Ascending aorta (tissue), 2 donors: ENCODE results near the gene RFT1. TPM values are rescaled to one million over a fixed set of nuclear protein-coding genes. Genes with fewer than 3 reads are reported as not detected.

Experiments used
- DNase-seq, 2 donors: peaks; one replicate each; pipeline ENCODE4 v3.0.0-alpha.2; 2019; ENCODE audit warnings: low spot score in 2 of 2
- H3K27ac ChIP-seq, 2 donors: fragments of 200-600 bp; sonication (generic); one replicate each; pipeline ENCODE4 v1.5.1; 2016 to 2017; ENCODE audit warnings: mild to moderate bottlenecking in 1 of 2
- H3K27me3 ChIP-seq: fragments of 200-600 bp; sonication (generic); one replicate; pipeline ENCODE4 v1.5.1; 2017
- H3K36me3 ChIP-seq, 2 donors: fragments of 200-600 bp; sonication (generic); one replicate each; pipeline ENCODE4 v1.5.1; 2016
- H3K4me1 ChIP-seq, 2 donors: fragments of 200-600 bp; sonication (generic); one replicate each; pipeline ENCODE4 v1.5.1; 2016 to 2017; ENCODE audit warnings: mild to moderate bottlenecking in 1 of 2
- H3K4me3 ChIP-seq, 2 donors: fragments of 200-600 bp; sonication (generic); one replicate each; pipeline ENCODE4 v1.5.1; 2016 to 2017; ENCODE audit warnings: mild to moderate bottlenecking in 1 of 2
- H3K9me3 ChIP-seq, 2 donors: fragments of 200-600 bp; sonication (generic); one replicate each; pipeline ENCODE4 v1.5.1; 2016
- intact Hi-C: fragments of 100-400 bp; cut with DNase I; formaldehyde crosslinking; loops from one replicate; pipeline ENCODE4 v1.15.1; 2023
- total RNA-seq: library from RNA; depleted of rRNA; stranded (reverse); fragments of >200 nt; gene quantifications from one replicate; pipeline ENCODE4 v1.1.0, GENCODE V29; 2016
- TF ChIP-seq, protein P1 (sequence below), 3 experiments: fragments of 200-600 bp in 2 of 3; fragments of 450-650 bp in 1 of 3; sonication (generic) in 2 of 3; IDR thresholded peaks; one replicate each; pipeline ENCODE4 v1.5.1; 2016 to 2019; ENCODE audit warnings: antibody characterized with exemption in 3 of 3, mild to moderate bottlenecking in 1 of 3, moderate library complexity in 1 of 3

RFT1 gene
- total RNA-seq, 1 donor from 2014 or later = 12.1 TPM

GRCh38 chr3:53078656-53079055 lies 51.6 kb downstream of the RFT1 start:
- DNase-seq = no peak
- H3K4me1 ChIP-seq = no peaks in the 10 kb centered on the region
- no peaks in the 10 kb centered on the region for H3K27me3 ChIP-seq
- H3K36me3 ChIP-seq = no peaks in the 10 kb centered on the region
- no peak overlapping the region for H3K27ac ChIP-seq
- TF ChIP-seq, protein P1, sequence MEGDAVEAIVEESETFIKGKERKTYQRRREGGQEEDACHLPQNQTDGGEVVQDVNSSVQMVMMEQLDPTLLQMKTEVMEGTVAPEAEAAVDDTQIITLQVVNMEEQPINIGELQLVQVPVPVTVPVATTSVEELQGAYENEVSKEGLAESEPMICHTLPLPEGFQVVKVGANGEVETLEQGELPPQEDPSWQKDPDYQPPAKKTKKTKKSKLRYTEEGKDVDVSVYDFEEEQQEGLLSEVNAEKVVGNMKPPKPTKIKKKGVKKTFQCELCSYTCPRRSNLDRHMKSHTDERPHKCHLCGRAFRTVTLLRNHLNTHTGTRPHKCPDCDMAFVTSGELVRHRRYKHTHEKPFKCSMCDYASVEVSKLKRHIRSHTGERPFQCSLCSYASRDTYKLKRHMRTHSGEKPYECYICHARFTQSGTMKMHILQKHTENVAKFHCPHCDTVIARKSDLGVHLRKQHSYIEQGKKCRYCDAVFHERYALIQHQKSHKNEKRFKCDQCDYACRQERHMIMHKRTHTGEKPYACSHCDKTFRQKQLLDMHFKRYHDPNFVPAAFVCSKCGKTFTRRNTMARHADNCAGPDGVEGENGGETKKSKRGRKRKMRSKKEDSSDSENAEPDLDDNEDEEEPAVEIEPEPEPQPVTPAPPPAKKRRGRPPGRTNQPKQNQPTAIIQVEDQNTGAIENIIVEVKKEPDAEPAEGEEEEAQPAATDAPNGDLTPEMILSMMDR (IDR thresholded peaks at IDR 0.05) = no peak
- no peaks in the 10 kb centered on the region for H3K9me3 ChIP-seq
- intact Hi-C loops = no loop called here
- H3K4me3 ChIP-seq = no peak overlapping the region

GRCh38 chr3:53077476-53078220 lies 52.6 kb downstream of the RFT1 start:
- Histone ChIP-seq H3K4me3 (no peak overlapping the region), H3K36me3 (no peaks in the 10 kb centered on the region), H3K9me3 (no peaks in the 10 kb centered on the region), H3K27ac (no peak overlapping the region), H3K27me3 (no peaks in the 10 kb centered on the region), H3K4me1 (no peaks in the 10 kb centered on the region)
- DNase-seq = no peak
- intact Hi-C loops = no loop called here
- TF ChIP-seq, protein P1 (IDR thresholded peaks at IDR 0.05) = no peak

DNA sequence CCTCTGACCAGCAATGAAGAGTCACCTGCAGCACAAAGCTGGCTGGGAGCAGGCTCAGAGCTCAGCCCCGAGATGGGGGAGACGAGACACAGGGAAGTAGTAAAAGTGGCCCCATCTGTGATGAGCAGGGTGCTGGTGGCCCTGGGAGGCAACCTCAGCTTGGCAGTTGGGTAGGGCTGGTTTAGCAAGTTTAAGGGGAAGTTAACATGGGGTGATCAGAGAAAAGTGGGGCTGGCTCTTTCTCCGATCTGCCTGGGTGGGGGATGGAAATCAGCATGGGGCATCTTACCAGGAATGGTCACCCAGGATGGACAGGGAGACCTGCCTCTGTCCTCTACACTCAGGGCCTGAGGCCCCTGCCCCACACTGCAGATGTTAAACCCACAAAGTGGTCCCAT lies 54.5 kb downstream of the RFT1 start:
- no peak overlapping the region for H3K27ac ChIP-seq
- no peaks in the 10 kb centered on the region for H3K9me3 ChIP-seq
- TF ChIP-seq, protein P1 (IDR thresholded peaks at IDR 0.05) = no peak
- no peak overlapping the region for H3K4me3 ChIP-seq
- H3K4me1 ChIP-seq = peaks cover 0 to 8% of the 10 kb centered on the region in 2 donors
- DNase-seq = no peak
- H3K27me3 ChIP-seq = no peaks in the 10 kb centered on the region
- intact Hi-C loops = no loop called here
- no peaks in the 10 kb centered on the region for H3K36me3 ChIP-seq

DNA sequence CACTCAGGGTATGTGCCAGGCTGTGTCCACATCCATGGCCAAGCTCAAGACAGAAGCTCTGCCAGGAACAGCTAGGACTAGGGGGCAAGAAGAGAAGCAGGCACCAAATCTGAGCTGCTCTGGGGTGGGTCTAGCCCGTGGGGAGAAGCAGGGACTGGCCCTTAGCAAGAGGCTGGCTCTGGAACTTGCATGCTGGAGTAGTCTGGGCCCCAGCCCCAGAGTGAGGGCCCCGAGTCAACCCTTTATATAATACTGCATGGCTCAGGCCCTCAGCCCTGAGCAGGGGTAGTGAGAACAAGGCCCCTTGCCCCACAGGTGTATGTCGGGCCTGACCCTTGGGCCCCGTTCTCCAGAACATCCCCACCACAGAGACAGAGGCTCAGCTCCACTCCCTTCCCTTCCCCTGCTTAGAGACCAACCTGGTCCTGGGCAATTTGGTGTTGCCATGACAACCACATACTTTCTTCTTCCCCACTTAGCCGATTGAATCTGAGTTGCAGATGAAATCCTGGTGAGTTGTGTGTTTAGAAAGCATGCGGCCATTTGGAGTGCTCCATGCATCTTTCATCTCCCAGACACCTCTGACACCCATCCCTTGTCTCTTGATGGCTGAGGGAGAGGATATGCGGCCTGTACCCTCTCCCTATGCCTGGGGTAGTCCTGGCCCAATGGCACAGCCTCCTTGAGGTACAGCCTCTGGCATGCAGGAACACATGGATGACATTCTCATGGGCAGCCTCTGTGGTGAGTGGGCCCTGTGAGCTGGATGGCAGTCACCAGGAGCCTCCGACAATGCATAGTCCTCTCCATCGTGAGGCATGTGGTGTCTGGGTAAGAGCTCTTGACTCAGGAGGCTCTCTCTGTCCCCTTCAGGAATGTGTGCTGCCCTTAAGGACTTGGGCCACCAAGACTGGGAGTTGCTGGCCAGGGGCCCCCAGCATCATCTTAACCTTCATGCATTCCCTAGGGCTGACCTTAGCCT lies 55.2 kb downstream of the RFT1 start:
- TF ChIP-seq, protein P1 (IDR thresholded peaks at IDR 0.05) = no peak
- Histone ChIP-seq H3K4me1 (peaks cover 0 to 8% of the 10 kb centered on the region in 2 donors), H3K27ac (no peak overlapping the region), H3K4me3 (no peak overlapping the region), H3K36me3 (no peaks in the 10 kb centered on the region), H3K27me3 (no peaks in the 10 kb centered on the region), H3K9me3 (no peaks in the 10 kb centered on the region)
- intact Hi-C loops = loop anchor here (5.0 kb wide), 1 partner anchor 333 kb away; no protein-coding TSS in a partner anchor
- no peak for DNase-seq

DNA sequence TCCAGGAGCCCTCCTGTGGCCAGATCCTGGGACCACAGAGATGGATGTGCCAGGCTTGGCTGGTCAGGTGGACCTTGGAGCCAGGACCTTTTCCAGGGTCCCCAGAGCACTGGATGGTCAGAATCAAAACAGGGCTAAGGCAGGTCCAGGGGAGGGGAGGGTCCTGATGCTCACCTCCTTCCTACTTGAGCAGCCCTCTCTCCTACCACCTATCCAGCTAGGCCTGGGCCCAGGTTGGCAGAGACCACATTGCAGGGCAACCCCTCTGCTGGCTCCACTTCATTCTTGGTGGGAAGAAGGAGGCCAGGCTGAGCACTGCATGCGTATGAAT lies 55.9 kb downstream of the RFT1 start:
- Histone ChIP-seq H3K27me3 (no peaks in the 10 kb centered on the region), H3K36me3 (no peaks in the 10 kb centered on the region), H3K4me1 (peaks cover 0 to 8% of the 10 kb centered on the region in 2 donors), H3K27ac (no peak overlapping the region), H3K9me3 (no peaks in the 10 kb centered on the region), H3K4me3 (no peak overlapping the region)
- no peak for DNase-seq
- TF ChIP-seq, protein P1 (IDR thresholded peaks at IDR 0.05) = no peak
- intact Hi-C loops = loop anchor here (5.0 kb wide), 1 partner anchor 332 kb away; no protein-coding TSS in a partner anchor
